22Rv1 (cell line): ENCODE data around the gene FBLIM1.

Source experiments
- ZFX ChIP-seq: fragments of 450-650 bp; IDR thresholded peaks from 2 replicates; pipeline ENCODE4 v1.6.1; 2017; ENCODE audit warnings: antibody characterized with exemption, borderline replicate concordance
- TF ChIP-seq, protein P1 (sequence below): fragments of 450-650 bp; IDR thresholded peaks from 2 replicates; pipeline ENCODE4 v1.5.1; 2017; ENCODE audit warnings: mild to moderate bottlenecking

DNA sequence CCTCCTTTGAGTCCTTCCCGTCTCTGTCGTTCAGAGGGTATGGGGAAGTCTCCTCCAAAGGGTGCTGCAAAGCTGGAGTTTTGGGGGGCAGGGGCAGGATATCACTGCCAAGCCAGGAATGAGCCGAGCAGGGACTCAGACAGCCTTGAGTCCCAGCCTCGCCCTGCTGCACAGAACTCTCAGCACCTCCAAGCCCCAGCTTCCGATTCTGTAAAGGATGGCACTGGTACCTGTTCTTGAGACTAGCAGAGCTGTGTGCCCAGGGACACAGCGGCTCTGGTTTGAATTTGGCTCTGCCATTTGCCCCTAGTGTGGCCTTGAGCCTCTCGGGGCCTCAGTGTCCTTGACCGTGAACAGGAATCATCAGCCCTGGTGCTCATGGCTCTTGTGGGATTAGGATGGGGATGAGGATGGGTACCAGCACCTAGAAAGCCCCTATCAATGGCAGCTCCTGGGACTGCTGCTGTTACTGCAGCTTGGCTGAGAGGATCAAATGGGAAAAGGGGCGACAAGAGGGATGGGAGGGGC is 1.5 kb upstream of the FBLIM1 start:
- TF ChIP-seq, protein P1, sequence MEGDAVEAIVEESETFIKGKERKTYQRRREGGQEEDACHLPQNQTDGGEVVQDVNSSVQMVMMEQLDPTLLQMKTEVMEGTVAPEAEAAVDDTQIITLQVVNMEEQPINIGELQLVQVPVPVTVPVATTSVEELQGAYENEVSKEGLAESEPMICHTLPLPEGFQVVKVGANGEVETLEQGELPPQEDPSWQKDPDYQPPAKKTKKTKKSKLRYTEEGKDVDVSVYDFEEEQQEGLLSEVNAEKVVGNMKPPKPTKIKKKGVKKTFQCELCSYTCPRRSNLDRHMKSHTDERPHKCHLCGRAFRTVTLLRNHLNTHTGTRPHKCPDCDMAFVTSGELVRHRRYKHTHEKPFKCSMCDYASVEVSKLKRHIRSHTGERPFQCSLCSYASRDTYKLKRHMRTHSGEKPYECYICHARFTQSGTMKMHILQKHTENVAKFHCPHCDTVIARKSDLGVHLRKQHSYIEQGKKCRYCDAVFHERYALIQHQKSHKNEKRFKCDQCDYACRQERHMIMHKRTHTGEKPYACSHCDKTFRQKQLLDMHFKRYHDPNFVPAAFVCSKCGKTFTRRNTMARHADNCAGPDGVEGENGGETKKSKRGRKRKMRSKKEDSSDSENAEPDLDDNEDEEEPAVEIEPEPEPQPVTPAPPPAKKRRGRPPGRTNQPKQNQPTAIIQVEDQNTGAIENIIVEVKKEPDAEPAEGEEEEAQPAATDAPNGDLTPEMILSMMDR, result no peak
- TF ChIP-seq ZFX, result no peak
